ENCODE measurements around the gene PSMB7. TPM values are rescaled to one million over a fixed set of nuclear protein-coding genes. Genes with fewer than 3 reads are reported as not detected.

PSMB7 gene
- total RNA-seq, 1 donor from 2014 or later = 73.2 TPM

GRCh38 chr9:124356745-124357390, 58.4 kb downstream of the PSMB7 start:
- Histone ChIP-seq H3K4me3 (no peak overlapping the region), H3K4me1 (no peaks in the 10 kb centered on the region), H3K9me3 (no peaks in the 10 kb centered on the region), H3K27me3 (ENCODE audit: low read depth) (no peaks in the 10 kb centered on the region), H3K27ac (no peak overlapping the region), H3K36me3 (peaks cover 57% of the 10 kb centered on the region)
- no peak for TF ChIP-seq CTCF (IDR thresholded peaks at IDR 0.05)
- intact Hi-C loops (cut with DNase I) = no loop called here
- DNase-seq = no peak
- no peak for ATAC-seq

- no peaks in the 10 kb centered on the region for H3K27me3 ChIP-seq (ENCODE audit: low read depth)
- TF ChIP-seq CTCF (IDR thresholded peaks at IDR 0.05) = no peak
- H3K36me3 ChIP-seq = peaks cover 64% of the 10 kb centered on the region
- intact Hi-C loops (cut with DNase I) = no loop called here
- DNase-seq = no peak
- no peak overlapping the region for H3K4me3 ChIP-seq
- H3K9me3 ChIP-seq = no peaks in the 10 kb centered on the region
- H3K4me1 ChIP-seq = no peaks in the 10 kb centered on the region
- H3K27ac ChIP-seq = no peak overlapping the region
- no peak for ATAC-seq
These were observed 59.1 kb downstream of the PSMB7 start for GRCh38 chr9:124355941-124356744.

GRCh38 chr9:124355039-124355940, 60.0 kb downstream of the PSMB7 start:
- TF ChIP-seq CTCF (IDR thresholded peaks at IDR 0.05) = no peak
- intact Hi-C loops (cut with DNase I) = no loop called here

GRCh38 chr9:124354346-124355038, 60.8 kb downstream of the PSMB7 start:
- ATAC-seq = peak in 1 of 2 donors; percentile 10
- H3K27me3 ChIP-seq (ENCODE audit: low read depth) = no peaks in the 10 kb centered on the region
- no peaks in the 10 kb centered on the region for H3K9me3 ChIP-seq
- no peak overlapping the region for H3K4me3 ChIP-seq
- no peak overlapping the region for H3K27ac ChIP-seq
- H3K36me3 ChIP-seq = peaks cover 80% of the 10 kb centered on the region
- intact Hi-C loops (cut with DNase I) = no loop called here
- no peak for DNase-seq
- TF ChIP-seq CTCF (IDR thresholded peaks at IDR 0.05) = no peak
- no peaks in the 10 kb centered on the region for H3K4me1 ChIP-seq

More at GRCh38 chr9:124355039-124355940, 60.0 kb downstream of the PSMB7 start:
- H3K36me3 ChIP-seq = peaks cover 73% of the 10 kb centered on the region
- DNase-seq (no peak), ATAC-seq (no peak)
- no peak overlapping the region for H3K4me3 ChIP-seq
- H3K9me3 ChIP-seq = no peaks in the 10 kb centered on the region
- no peaks in the 10 kb centered on the region for H3K4me1 ChIP-seq
- no peak overlapping the region for H3K27ac ChIP-seq
- no peaks in the 10 kb centered on the region for H3K27me3 ChIP-seq (ENCODE audit: low read depth)

- no peak for DNase-seq
- Histone ChIP-seq H3K4me3 (no peak overlapping the region), H3K9me3 (no peaks in the 10 kb centered on the region), H3K27ac (no peak overlapping the region), H3K27me3 (ENCODE audit: low read depth) (no peaks in the 10 kb centered on the region), H3K36me3 (peaks cover 84% of the 10 kb centered on the region), H3K4me1 (no peaks in the 10 kb centered on the region)
- intact Hi-C loops (cut with DNase I) = no loop called here
- no peak for ATAC-seq
- no peak for TF ChIP-seq CTCF (IDR thresholded peaks at IDR 0.05)
These were observed 61.4 kb downstream of the PSMB7 start for GRCh38 chr9:124353811-124354274.

Measured in lower lobe of right lung (tissue), 2 donors.